ENCODE results near the gene TSHR. TPM values are rescaled to one million over a fixed set of nuclear protein-coding genes. Genes with fewer than 3 reads are reported as not detected.

TSHR gene
- total and polyA plus RNA-seq, 2 experiments from 2014 or later, result 0.83 TPM; not detected in 1

DNA sequence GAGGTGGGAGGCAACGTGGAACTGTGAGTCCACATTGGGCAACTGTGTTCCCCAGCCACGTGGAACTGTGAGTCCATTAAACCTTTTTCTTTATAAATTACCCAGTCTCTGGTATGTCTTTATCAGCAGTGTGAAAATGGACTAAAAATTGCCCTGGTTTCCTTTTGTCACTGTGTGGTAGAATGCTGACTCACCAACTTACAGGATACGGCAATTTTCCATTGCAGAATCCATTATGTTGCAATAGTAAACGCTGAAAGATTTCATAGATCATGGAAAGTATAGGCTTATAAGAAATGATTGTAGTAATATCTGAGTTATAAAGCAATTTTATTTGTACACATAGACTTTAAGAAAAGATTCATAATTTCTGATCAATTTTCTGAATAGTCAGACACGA, 172.4 kb downstream of the TSHR start:
- Histone ChIP-seq H4K20me1 (ENCODE audit: insufficient read depth, poor library complexity, severe bottlenecking) (no peaks in the 10 kb centered on the region), H3K27me3 (no peaks in the 10 kb centered on the region), H3K9me2 (replicated peaks; ENCODE audit: insufficient read depth) (no peaks in the 10 kb centered on the region), H3K79me2 (no peaks in the 10 kb centered on the region), H3K9me3 (ENCODE audit: low read depth) (no peaks in the 10 kb centered on the region), H3K36me3 (replicated peaks; ENCODE audit: insufficient read depth, low read depth) (no peaks in the 10 kb centered on the region), H3K27ac (no peak overlapping the region), H2AFZ (no peak overlapping the region), H3K4me3 (no peak overlapping the region), H3K4me2 (no peak overlapping the region), H3K4me1 (ENCODE audit: insufficient read depth) (no peaks in the 10 kb centered on the region)
- no peak for DNase-seq (ENCODE audit: low spot score)
- TF ChIP-seq EZH2 (IDR thresholded peaks at IDR 0.05; ENCODE audit: borderline replicate concordance) (no peak), EZH2phosphoT487 (IDR thresholded peaks at IDR 0.05; ENCODE audit: low read depth, severe bottlenecking, unreplicated experiment) (no peak)
- TF ChIP-seq, protein P1, sequence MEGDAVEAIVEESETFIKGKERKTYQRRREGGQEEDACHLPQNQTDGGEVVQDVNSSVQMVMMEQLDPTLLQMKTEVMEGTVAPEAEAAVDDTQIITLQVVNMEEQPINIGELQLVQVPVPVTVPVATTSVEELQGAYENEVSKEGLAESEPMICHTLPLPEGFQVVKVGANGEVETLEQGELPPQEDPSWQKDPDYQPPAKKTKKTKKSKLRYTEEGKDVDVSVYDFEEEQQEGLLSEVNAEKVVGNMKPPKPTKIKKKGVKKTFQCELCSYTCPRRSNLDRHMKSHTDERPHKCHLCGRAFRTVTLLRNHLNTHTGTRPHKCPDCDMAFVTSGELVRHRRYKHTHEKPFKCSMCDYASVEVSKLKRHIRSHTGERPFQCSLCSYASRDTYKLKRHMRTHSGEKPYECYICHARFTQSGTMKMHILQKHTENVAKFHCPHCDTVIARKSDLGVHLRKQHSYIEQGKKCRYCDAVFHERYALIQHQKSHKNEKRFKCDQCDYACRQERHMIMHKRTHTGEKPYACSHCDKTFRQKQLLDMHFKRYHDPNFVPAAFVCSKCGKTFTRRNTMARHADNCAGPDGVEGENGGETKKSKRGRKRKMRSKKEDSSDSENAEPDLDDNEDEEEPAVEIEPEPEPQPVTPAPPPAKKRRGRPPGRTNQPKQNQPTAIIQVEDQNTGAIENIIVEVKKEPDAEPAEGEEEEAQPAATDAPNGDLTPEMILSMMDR (IDR thresholded peaks at IDR 0.05; ENCODE audit: poor library complexity), result no peak
- WGBS (ENCODE audit: low lambda C conversion rate, missing lambda C conversion rate), result 64% methylated on average over 5 of the region's 5 CpGs

DNA sequence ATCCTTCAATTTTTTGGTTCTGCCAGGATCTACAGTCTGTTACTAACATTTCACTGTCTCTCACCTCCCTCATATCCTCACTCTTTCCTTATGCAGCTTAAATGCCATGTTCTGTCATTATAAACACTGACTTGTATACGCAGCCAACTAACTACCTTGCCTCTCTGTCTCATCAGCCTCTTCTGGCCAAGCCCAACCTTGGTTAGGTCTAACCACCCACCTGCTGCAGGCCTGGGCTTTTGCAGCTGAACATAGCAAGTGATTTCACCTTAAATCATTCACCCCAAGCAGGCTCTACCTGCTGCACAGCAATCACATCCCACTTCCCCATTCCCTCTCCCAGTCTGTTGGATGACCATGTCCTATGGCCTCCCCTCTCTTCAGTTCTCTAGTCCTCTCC, 173.8 kb downstream of the TSHR start:
- Histone ChIP-seq H4K20me1 (ENCODE audit: insufficient read depth, poor library complexity, severe bottlenecking) (no peaks in the 10 kb centered on the region), H3K4me2 (no peak overlapping the region), H3K36me3 (replicated peaks; ENCODE audit: insufficient read depth, low read depth) (no peaks in the 10 kb centered on the region), H3K27ac (no peak overlapping the region), H3K4me1 (ENCODE audit: insufficient read depth) (no peaks in the 10 kb centered on the region), H3K27me3 (no peaks in the 10 kb centered on the region), H3K9me2 (replicated peaks; ENCODE audit: insufficient read depth) (no peaks in the 10 kb centered on the region), H2AFZ (no peak overlapping the region), H3K79me2 (no peaks in the 10 kb centered on the region), H3K4me3 (no peak overlapping the region), H3K9me3 (ENCODE audit: low read depth) (no peaks in the 10 kb centered on the region)
- no peak for DNase-seq (ENCODE audit: low spot score)
- TF ChIP-seq EZH2 (IDR thresholded peaks at IDR 0.05; ENCODE audit: borderline replicate concordance) (no peak), EZH2phosphoT487 (IDR thresholded peaks at IDR 0.05; ENCODE audit: low read depth, severe bottlenecking, unreplicated experiment) (no peak)
- TF ChIP-seq, protein P1 (IDR thresholded peaks at IDR 0.05; ENCODE audit: poor library complexity), result no peak
- 95% methylated on average over 1 of the region's 1 CpG for WGBS (ENCODE audit: low lambda C conversion rate, missing lambda C conversion rate)

DNA sequence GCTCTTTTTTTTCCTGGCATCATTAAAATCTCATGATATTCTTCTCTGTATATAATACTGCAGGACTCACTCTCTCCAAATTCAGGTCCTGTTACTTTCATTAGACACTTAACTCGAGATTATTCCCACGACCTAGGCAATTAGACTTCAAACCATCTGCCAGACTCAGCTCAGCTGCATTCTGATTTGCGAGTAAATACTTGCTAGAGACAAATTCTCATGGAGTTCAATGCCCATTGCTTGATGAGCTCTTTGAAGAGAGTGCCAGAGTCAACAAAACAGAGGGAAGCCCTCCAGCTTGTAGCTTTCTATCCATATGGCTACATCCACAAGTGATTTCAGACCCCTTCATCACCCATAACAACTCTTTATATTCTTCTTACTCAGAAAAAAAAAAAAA, 177.0 kb downstream of the TSHR start:
- no peaks in the 10 kb centered on the region for H4K20me1 ChIP-seq (ENCODE audit: insufficient read depth, poor library complexity, severe bottlenecking)
- no peak overlapping the region for H3K4me2 ChIP-seq
- H3K79me2 ChIP-seq, result no peaks in the 10 kb centered on the region
- no peak overlapping the region for H2AFZ ChIP-seq
- 53% methylated on average over 3 of the region's 3 CpGs for WGBS (ENCODE audit: low lambda C conversion rate, missing lambda C conversion rate)
- no peaks in the 10 kb centered on the region for H3K4me1 ChIP-seq (ENCODE audit: insufficient read depth)
- no peak for TF ChIP-seq EZH2phosphoT487 (IDR thresholded peaks at IDR 0.05; ENCODE audit: low read depth, severe bottlenecking, unreplicated experiment)
- TF ChIP-seq, protein P1 (IDR thresholded peaks at IDR 0.05; ENCODE audit: poor library complexity), result no peak
- no peak for TF ChIP-seq EZH2 (IDR thresholded peaks at IDR 0.05; ENCODE audit: borderline replicate concordance)
- no peaks in the 10 kb centered on the region for H3K9me3 ChIP-seq (ENCODE audit: low read depth)
- H3K27me3 ChIP-seq, result no peaks in the 10 kb centered on the region
- H3K4me3 ChIP-seq, result no peak overlapping the region
- no peak for DNase-seq (ENCODE audit: low spot score)
- H3K36me3 ChIP-seq (replicated peaks; ENCODE audit: insufficient read depth, low read depth), result no peaks in the 10 kb centered on the region
- no peaks in the 10 kb centered on the region for H3K9me2 ChIP-seq (replicated peaks; ENCODE audit: insufficient read depth)
- no peak overlapping the region for H3K27ac ChIP-seq

DNA sequence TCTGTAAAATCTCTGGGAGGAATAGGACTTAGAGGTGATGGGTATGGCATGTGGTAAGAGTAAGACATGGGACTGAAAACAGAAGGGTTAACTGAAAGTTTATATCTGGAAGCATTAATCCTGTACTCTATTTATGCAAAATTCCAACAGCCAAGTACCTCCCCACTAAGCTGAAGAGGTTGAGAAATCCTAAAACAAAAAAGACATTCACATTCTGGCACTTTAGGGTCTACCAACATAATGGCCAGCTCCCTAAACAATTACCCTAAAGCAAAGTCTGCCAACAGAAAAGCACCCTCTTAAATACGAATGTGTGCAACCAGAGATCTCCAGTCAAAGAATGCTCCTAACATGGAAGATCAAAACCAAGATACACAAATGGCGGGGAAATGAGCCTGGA, 178.0 kb downstream of the TSHR start:
- no peak overlapping the region for H3K27ac ChIP-seq
- H3K9me2 ChIP-seq (replicated peaks; ENCODE audit: insufficient read depth), result no peaks in the 10 kb centered on the region
- H4K20me1 ChIP-seq (ENCODE audit: insufficient read depth, poor library complexity, severe bottlenecking), result no peaks in the 10 kb centered on the region
- no peaks in the 10 kb centered on the region for H3K27me3 ChIP-seq
- TF ChIP-seq, protein P1 (IDR thresholded peaks at IDR 0.05; ENCODE audit: poor library complexity), result no peak
- TF ChIP-seq EZH2phosphoT487 (IDR thresholded peaks at IDR 0.05; ENCODE audit: low read depth, severe bottlenecking, unreplicated experiment), result no peak
- TF ChIP-seq EZH2 (IDR thresholded peaks at IDR 0.05; ENCODE audit: borderline replicate concordance), result no peak
- no peaks in the 10 kb centered on the region for H3K4me1 ChIP-seq (ENCODE audit: insufficient read depth)
- H3K4me3 ChIP-seq, result no peak overlapping the region
- no peaks in the 10 kb centered on the region for H3K36me3 ChIP-seq (replicated peaks; ENCODE audit: insufficient read depth, low read depth)
- no peaks in the 10 kb centered on the region for H3K79me2 ChIP-seq
- H2AFZ ChIP-seq, result no peak overlapping the region
- no peak for DNase-seq (ENCODE audit: low spot score)
- H3K9me3 ChIP-seq (ENCODE audit: low read depth), result no peaks in the 10 kb centered on the region
- 87% methylated on average over 2 of the region's 2 CpGs for WGBS (ENCODE audit: low lambda C conversion rate, missing lambda C conversion rate)
- H3K4me2 ChIP-seq, result no peak overlapping the region
